ENCODE data around the gene NSUN5. TPM values are rescaled to one million over a fixed set of nuclear protein-coding genes. Genes with fewer than 3 reads are reported as not detected.

Gene NSUN5
- total and polyA plus RNA-seq, 2 of the 8 experiments (the other 6 are each of a cell fraction or from before 2014, with no cell fraction given), result 56.2 to 89.0 TPM

DNA sequence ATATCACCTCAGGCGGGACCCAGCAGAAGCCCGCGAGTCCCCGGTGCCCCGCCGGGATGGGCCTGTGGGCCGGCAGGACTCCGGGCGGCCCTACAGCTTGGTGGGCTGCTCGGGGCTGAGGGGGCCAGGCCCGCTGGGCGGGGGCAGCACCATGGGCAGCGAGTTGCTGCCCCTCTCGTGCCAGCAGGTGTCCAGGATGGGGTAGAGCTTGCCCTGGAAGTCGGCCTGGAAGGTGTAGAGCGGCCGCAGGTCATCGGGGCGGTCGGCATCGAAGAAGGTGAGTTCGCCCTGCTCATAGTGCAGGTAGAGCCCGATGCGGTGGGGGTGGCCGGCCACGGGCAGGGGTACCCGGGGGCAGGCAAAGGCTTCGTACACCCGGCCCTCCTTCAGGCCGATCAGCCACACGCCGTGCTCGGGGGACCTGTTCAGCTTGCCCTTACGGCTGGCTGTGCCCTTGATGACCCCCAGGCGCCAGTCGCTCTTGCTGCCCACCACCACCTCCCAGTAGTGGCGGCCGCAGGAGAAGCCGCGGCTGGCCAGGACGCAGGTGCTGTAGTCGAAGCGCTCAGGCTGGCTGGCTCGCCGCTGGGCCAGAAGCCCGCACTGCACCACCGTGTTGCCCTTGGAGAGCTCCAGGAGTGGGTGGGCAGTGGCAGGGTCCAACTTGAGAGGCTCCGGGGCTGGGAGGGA lies 4.3 kb upstream of the NSUN5 start:
- Histone ChIP-seq H3K27ac (ENCODE audit: low read depth, low read length) (no peak overlapping the region), H2BK120ac (replicated peaks; ENCODE audit: low read depth, low read length) (no peak overlapping the region), H3K4me2 (ENCODE audit: insufficient read depth in 1 of 2, low read depth in 2 of 2, low read length in 2 of 2) (no peak overlapping the region), H3K4me3 (ENCODE audit: extremely low read depth in 1 of 4, insufficient read depth in 2 of 4, low read depth in 3 of 4, low read length in 4 of 4) (no peak overlapping the region), H3K9me3 (ENCODE audit: insufficient read depth in 2 of 2, low read depth in 1 of 2, low read length in 1 of 2) (no peaks in the 10 kb centered on the region), H3K27me3 (replicated peaks in 1 of 4; ENCODE audit: control insufficient read depth in 3 of 4, extremely low read depth in 1 of 4, insufficient read depth in 3 of 4, low read length in 3 of 4) (peaks cover 0 to 2% (median 0%) of the 10 kb centered on the region in 4 experiments; a peak in 1 of 7 replicates), H2BK20ac (ENCODE audit: low read length) (no peak overlapping the region), H2AFZ (ENCODE audit: low read length) (no peak overlapping the region), H3K14ac (ENCODE audit: insufficient read length) (no peak overlapping the region), H4K20me1 (replicated peaks in 1 of 2; ENCODE audit: control insufficient read depth in 1 of 2, insufficient read depth in 2 of 2, low read length in 2 of 2) (no peaks in the 10 kb centered on the region), H3K79me2 (ENCODE audit: control insufficient read depth in 1 of 2, insufficient read depth in 2 of 2, low read length in 2 of 2) (peaks cover 3% of the 10 kb centered on the region in 2 experiments; a peak in 3 of 4 replicates), H3K79me1 (ENCODE audit: low read depth, low read length) (no peaks in the 10 kb centered on the region), H4K5ac (ENCODE audit: insufficient read length, low read depth, low read length) (no peak overlapping the region), H3K4ac (replicated peaks; ENCODE audit: insufficient read length, low read depth, low read length) (no peak overlapping the region), H2BK5ac (ENCODE audit: low read depth, low read length) (no peak overlapping the region), H3K23ac (ENCODE audit: insufficient read length) (no peak overlapping the region), H3K18ac (ENCODE audit: extremely low read depth, low read length) (no peak overlapping the region), H3K23me2 (ENCODE audit: low read depth, low read length) (peaks cover 4% of the 10 kb centered on the region; the same call in 1 of the 2 replicates), H4K8ac (ENCODE audit: extremely low read depth, insufficient read depth, low read length) (no peak overlapping the region), H2BK12ac (ENCODE audit: low read depth, low read length) (no peak overlapping the region), H2BK15ac (ENCODE audit: low read length) (no peak overlapping the region), H3K4me1 (replicated peaks in 1 of 4; ENCODE audit: control insufficient read depth in 3 of 4, insufficient read depth in 4 of 4, low read length in 3 of 4) (no peaks in the 10 kb centered on the region), H2AK5ac (ENCODE audit: low read depth, low read length) (no peak overlapping the region), H4K91ac (replicated peaks; ENCODE audit: insufficient read length, low read length) (no peak overlapping the region), H3K56ac (replicated peaks; ENCODE audit: insufficient read length, low read depth, low read length) (no peak overlapping the region), H3K9ac (replicated peaks in 1 of 4; ENCODE audit: extremely low read depth in 1 of 4, low read depth in 3 of 4, low read length in 3 of 4) (no peak overlapping the region), H3K36me3 (ENCODE audit: control insufficient read depth in 2 of 4, insufficient read depth in 4 of 4, low read length in 3 of 4) (no peaks in the 10 kb centered on the region)
- FAIRE-seq (no peak), DNase-seq (ENCODE audit: low read depth in 1 of 2, low spot score in 2 of 2) (no peak)
- 93% methylated on average over 40 of the region's 48 CpGs; no CpG with 5 or more reads in 1 of the 2 experiments for WGBS, 2 experiments (ENCODE audit: extremely low coverage in 1 of 2, insufficient coverage in 1 of 2, insufficient read length in 1 of 2, insufficient replicate concordance in 2 of 2, low coverage in 1 of 2, low lambda C conversion rate in 2 of 2, missing lambda C conversion rate in 1 of 2)
- POLR2A ChIA-PET (ENCODE audit: partially characterized antibody), result no interaction called here
- CTCF ChIA-PET (ENCODE audit: partially characterized antibody), result interaction anchor here (0.8 to 2.7 kb wide), 2 partner anchors 11 to 84 kb away, joined by 3 to 11 read pairs; no protein-coding TSS in a partner anchor
- TF ChIP-seq KDM5A (IDR thresholded peaks at IDR 0.05; ENCODE audit: low read length) (no peak), CREB1 (IDR thresholded peaks at IDR 0.05) (no peak), BACH1 (IDR thresholded peaks at IDR 0.05; ENCODE audit: low read length) (no peak), ZNF274 (IDR thresholded peaks at IDR 0.05; ENCODE audit: borderline replicate concordance, extremely low read depth, low read length) (no peak), CBX5 (IDR thresholded peaks at IDR 0.05; ENCODE audit: low read depth, low read length) (no peak), TBP (IDR thresholded peaks at IDR 0.05; ENCODE audit: low read depth, low read length) (no peak), BRCA1 (IDR thresholded peaks at IDR 0.05; ENCODE audit: low read depth, low read length) (no peak), SIRT6 (IDR thresholded peaks at IDR 0.05; ENCODE audit: low read length) (no peak), POLR2AphosphoS5 (IDR thresholded peaks at IDR 0.05; ENCODE audit: low read depth, low read length) (no peak)
- TF ChIP-seq, protein P1, sequence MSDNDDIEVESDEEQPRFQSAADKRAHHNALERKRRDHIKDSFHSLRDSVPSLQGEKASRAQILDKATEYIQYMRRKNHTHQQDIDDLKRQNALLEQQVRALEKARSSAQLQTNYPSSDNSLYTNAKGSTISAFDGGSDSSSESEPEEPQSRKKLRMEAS (IDR thresholded peaks at IDR 0.05), result no peak
- TF ChIP-seq, protein P2, sequence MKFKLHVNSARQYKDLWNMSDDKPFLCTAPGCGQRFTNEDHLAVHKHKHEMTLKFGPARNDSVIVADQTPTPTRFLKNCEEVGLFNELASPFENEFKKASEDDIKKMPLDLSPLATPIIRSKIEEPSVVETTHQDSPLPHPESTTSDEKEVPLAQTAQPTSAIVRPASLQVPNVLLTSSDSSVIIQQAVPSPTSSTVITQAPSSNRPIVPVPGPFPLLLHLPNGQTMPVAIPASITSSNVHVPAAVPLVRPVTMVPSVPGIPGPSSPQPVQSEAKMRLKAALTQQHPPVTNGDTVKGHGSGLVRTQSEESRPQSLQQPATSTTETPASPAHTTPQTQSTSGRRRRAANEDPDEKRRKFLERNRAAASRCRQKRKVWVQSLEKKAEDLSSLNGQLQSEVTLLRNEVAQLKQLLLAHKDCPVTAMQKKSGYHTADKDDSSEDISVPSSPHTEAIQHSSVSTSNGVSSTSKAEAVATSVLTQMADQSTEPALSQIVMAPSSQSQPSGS (IDR thresholded peaks at IDR 0.05; ENCODE audit: low read length), result no peak
- TF ChIP-seq, protein P3, sequence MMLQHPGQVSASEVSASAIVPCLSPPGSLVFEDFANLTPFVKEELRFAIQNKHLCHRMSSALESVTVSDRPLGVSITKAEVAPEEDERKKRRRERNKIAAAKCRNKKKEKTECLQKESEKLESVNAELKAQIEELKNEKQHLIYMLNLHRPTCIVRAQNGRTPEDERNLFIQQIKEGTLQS (IDR thresholded peaks at IDR 0.05; ENCODE audit: insufficient read depth, low read depth, low read length), result no peak
